ENCODE data around the gene PDHB.

Gene PDHB

DNA sequence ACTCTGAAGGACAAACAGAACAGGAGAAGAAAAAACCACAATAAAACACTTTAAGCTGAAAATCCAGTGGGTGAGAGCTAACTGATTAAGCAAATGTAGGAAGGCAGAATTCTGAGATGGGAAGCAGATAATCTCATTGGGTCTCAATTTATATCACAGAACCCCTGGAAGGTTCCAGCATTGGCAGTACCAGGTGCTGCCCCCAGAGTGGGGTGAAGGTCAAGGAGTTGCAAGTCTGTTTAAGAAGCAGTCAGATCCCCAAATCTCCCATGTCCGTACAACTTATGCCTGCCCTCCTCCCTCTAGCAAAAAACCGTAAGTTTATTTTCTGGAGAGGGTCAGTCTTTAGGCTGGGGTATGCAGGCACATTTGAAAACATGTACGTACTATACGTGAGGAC is 55.9 kb downstream of the PDHB start:
- DNase-seq (ENCODE audit: low read depth): no peak
- no peak overlapping the region for H3K4me3 ChIP-seq (ENCODE audit: low read length)
- TF ChIP-seq, protein P1, sequence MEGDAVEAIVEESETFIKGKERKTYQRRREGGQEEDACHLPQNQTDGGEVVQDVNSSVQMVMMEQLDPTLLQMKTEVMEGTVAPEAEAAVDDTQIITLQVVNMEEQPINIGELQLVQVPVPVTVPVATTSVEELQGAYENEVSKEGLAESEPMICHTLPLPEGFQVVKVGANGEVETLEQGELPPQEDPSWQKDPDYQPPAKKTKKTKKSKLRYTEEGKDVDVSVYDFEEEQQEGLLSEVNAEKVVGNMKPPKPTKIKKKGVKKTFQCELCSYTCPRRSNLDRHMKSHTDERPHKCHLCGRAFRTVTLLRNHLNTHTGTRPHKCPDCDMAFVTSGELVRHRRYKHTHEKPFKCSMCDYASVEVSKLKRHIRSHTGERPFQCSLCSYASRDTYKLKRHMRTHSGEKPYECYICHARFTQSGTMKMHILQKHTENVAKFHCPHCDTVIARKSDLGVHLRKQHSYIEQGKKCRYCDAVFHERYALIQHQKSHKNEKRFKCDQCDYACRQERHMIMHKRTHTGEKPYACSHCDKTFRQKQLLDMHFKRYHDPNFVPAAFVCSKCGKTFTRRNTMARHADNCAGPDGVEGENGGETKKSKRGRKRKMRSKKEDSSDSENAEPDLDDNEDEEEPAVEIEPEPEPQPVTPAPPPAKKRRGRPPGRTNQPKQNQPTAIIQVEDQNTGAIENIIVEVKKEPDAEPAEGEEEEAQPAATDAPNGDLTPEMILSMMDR (conservative IDR thresholded peaks at IDR 0.05; ENCODE audit: low read depth, low read length): no peak
